ENCODE results near the gene IP6K2. TPM values are rescaled to one million over a fixed set of nuclear protein-coding genes. Genes with fewer than 3 reads are reported as not detected.

IP6K2 gene
- polyA plus RNA-seq, 1 experiment = 110 TPM

DNA sequence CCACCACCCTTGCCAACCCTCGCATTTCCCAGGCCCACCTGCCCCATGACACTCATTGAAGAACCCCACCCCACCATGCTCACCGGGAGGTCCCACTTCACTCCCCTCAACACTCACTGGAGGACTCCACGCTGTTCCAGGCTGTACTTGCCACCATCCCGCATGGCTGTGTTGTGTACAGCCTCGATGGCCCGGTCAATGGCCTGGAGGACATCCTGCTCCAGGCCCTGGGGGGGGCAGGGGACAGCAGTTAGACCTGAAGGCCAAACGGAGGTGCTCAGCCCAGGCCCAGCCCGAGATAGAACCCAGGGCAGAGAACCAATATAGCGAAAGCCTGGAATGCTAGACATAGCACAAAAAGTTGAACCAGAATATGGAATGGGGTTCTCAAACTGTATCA, 34.2 kb downstream of the IP6K2 start:
- TF ChIP-seq CTCF (IDR thresholded peaks at IDR 0.05; ENCODE audit: low read depth, low read length) = no peak
- no peak for DNase-seq (ENCODE audit: low read depth, low spot score)
- Histone ChIP-seq H3K27ac (ENCODE audit: low read depth, low read length) (no peak overlapping the region), H3K27me3 (ENCODE audit: control insufficient read depth, insufficient read depth, low read length) (no peaks in the 10 kb centered on the region), H3K9me3 (ENCODE audit: control insufficient read depth, insufficient read depth, low read length) (no peaks in the 10 kb centered on the region), H3K4me3 (ENCODE audit: low read depth, low read length) (0 out of 2 replicates have a peak overlapping the region, but pooled peaks have one; percentile 94)
- CTCF ChIA-PET = interaction anchor here (2.4 kb wide), 1 partner anchor 19 kb away, joined by 10 read pairs; the partner anchor contains the start of gene CELSR3
- POLR2A ChIA-PET = no interaction called here

- Histone ChIP-seq H3K27ac (ENCODE audit: low read depth, low read length) (no peak overlapping the region), H3K27me3 (ENCODE audit: control insufficient read depth, insufficient read depth, low read length) (no peaks in the 10 kb centered on the region), H3K4me3 (ENCODE audit: low read depth, low read length) (no peak overlapping the region), H3K9me3 (ENCODE audit: control insufficient read depth, insufficient read depth, low read length) (no peaks in the 10 kb centered on the region)
- DNase-seq (ENCODE audit: low read depth, low spot score) = no peak
- TF ChIP-seq CTCF (IDR thresholded peaks at IDR 0.05; ENCODE audit: low read depth, low read length) = no peak
- CTCF ChIA-PET = interaction anchor here (0.5 to 0.6 kb wide), 2 partner anchors 35 to 258 kb away, joined by 3 to 4 read pairs; partner anchors contain the start of gene IP6K2
- POLR2A ChIA-PET = no interaction called here
Observed at GRCh38 chr3:48681974-48682610, 34.9 kb downstream of the IP6K2 start.

- POLR2A ChIA-PET = no interaction called here
- Histone ChIP-seq H3K27me3 (ENCODE audit: control insufficient read depth, insufficient read depth, low read length) (no peaks in the 10 kb centered on the region), H3K9me3 (ENCODE audit: control insufficient read depth, insufficient read depth, low read length) (no peaks in the 10 kb centered on the region), H3K4me3 (ENCODE audit: low read depth, low read length) (no peak overlapping the region), H3K27ac (ENCODE audit: low read depth, low read length) (no peak overlapping the region)
- DNase-seq (ENCODE audit: low read depth, low spot score) = no peak
- TF ChIP-seq CTCF (IDR thresholded peaks at IDR 0.05; ENCODE audit: low read depth, low read length) = no peak
- CTCF ChIA-PET = interaction anchor here (0.5 to 0.8 kb wide), 3 partner anchors 17 to 259 kb away, joined by 3 to 4 read pairs (median 4); partner anchors contain the start of gene IP6K2
Observed at GRCh38 chr3:48681541-48681880, 35.5 kb downstream of the IP6K2 start.

GRCh38 chr3:48680811-48681540, 36.0 kb downstream of the IP6K2 start:
- ChIA-PET CTCF (interaction anchor here (0.8 kb wide), 1 partner anchor 17 kb away, joined by 4 read pairs; no protein-coding TSS in a partner anchor), POLR2A (no interaction called here)
- H3K27ac ChIP-seq (ENCODE audit: low read depth, low read length) = no peak overlapping the region
- no peaks in the 10 kb centered on the region for H3K9me3 ChIP-seq (ENCODE audit: control insufficient read depth, insufficient read depth, low read length)
- no peaks in the 10 kb centered on the region for H3K27me3 ChIP-seq (ENCODE audit: control insufficient read depth, insufficient read depth, low read length)
- no peak for DNase-seq (ENCODE audit: low read depth, low spot score)
- TF ChIP-seq CTCF (IDR thresholded peaks at IDR 0.05; ENCODE audit: low read depth, low read length) = no peak
- H3K4me3 ChIP-seq (ENCODE audit: low read depth, low read length) = no peak overlapping the region

Measured in AG04450 (cell line).